ENCODE data around the gene MPPE1. TPM values are rescaled to one million over a fixed set of nuclear protein-coding genes. Genes with fewer than 3 reads are reported as not detected.

MPPE1 gene
- polyA plus RNA-seq, 3 donors, result 53.4 to 96.8 (median 92.3) TPM

- peaks cover 27 to 31% of the 10 kb centered on the region in 2 donors for H3K4me1 ChIP-seq (ENCODE audit: control insufficient read depth in 1 of 2, insufficient read depth in 2 of 2, low read length in 2 of 2)
- peak overlapping the region; percentile 70 to 98 for H3K27ac ChIP-seq (ENCODE audit: low read depth in 1 of 2, low read length in 2 of 2)
- intact Hi-C loops (cut with micrococcal nuclease), result loop anchor here (2.0 to 10.0 kb wide), 2 partner anchors 55 to 59 kb away; partner anchors contain the start of gene CHMP1B (in 2 of the 2)
- H3K4me3 Mint-ChIP-seq, result peak overlapping the region; percentile 85 to 88
- TF ChIP-seq CTCF (IDR thresholded peaks at IDR 0.05), result no peak
- no peaks in the 10 kb centered on the region for H3K9me3 ChIP-seq (replicated peaks in 1 of 2; ENCODE audit: control insufficient read depth in 1 of 2, insufficient read depth in 1 of 2, low read length in 2 of 2)
- peak overlapping the region; percentile 82 for H3K4me2 ChIP-seq (replicated peaks; ENCODE audit: extremely low read depth, low read length, poor library complexity, severe bottlenecking)
- peak overlapping the region; percentile 74 to 97 (median 92) for H3K4me3 ChIP-seq (replicated peaks in 1 of 3; ENCODE audit: low read depth in 2 of 3, low read length in 3 of 3)
- no CpG with 5 or more reads among the region's 2 CpGs for WGBS (ENCODE audit: insufficient coverage)
- H3K36me3 ChIP-seq (replicated peaks in 1 of 2; ENCODE audit: control insufficient read depth in 1 of 2, insufficient read depth in 2 of 2, low read length in 2 of 2), result peaks cover 10 to 15% of the 10 kb centered on the region in 2 donors
- peaks cover 15 to 20% of the 10 kb centered on the region in 2 donors for H3K36me3 Mint-ChIP-seq
- H3K27me3 Mint-ChIP-seq (ENCODE audit: low read depth in 3 of 3), result peaks cover 0 to under 1% (median 0%) of the 10 kb centered on the region in 3 donors
- peak overlapping the region; percentile 83 for H2AFZ ChIP-seq (ENCODE audit: insufficient read depth, low read depth, low read length, poor library complexity, severe bottlenecking)
- H4K20me1 ChIP-seq (ENCODE audit: insufficient read depth, low read length), result no peaks in the 10 kb centered on the region
- H3K9ac ChIP-seq (ENCODE audit: insufficient read depth, low read length, poor library complexity, severe bottlenecking), result peak overlapping the region; percentile 99
- H3K27me3 ChIP-seq (ENCODE audit: control insufficient read depth in 2 of 2, insufficient read depth in 2 of 2, low read length in 2 of 2), result no peaks in the 10 kb centered on the region
- DNase-seq, result peak; percentile 29 to 74 (median 64)
- peak overlapping the region; percentile 88 to 96 (median 94) for H3K27ac Mint-ChIP-seq
- peaks cover 34% of the 10 kb centered on the region for H3K4me1 Mint-ChIP-seq
- H3K79me2 ChIP-seq (ENCODE audit: insufficient read depth, low read length), result peaks cover 30% of the 10 kb centered on the region
- no peaks in the 10 kb centered on the region for H3K9me3 Mint-ChIP-seq
Observed at GRCh38 chr18:11909591-11910026, 1.5 kb upstream of the MPPE1 start.

GRCh38 chr18:11909061-11909455, 941 bp upstream of the MPPE1 start:
- H3K9ac ChIP-seq (ENCODE audit: insufficient read depth, low read length, poor library complexity, severe bottlenecking), result peak overlapping the region; percentile 99
- H3K4me1 Mint-ChIP-seq, result peaks cover 31% of the 10 kb centered on the region
- H3K27ac Mint-ChIP-seq, result peak overlapping the region; percentile 88 to 96 (median 94)
- peaks cover 27 to 31% of the 10 kb centered on the region in 2 donors for H3K4me1 ChIP-seq (ENCODE audit: control insufficient read depth in 1 of 2, insufficient read depth in 2 of 2, low read length in 2 of 2)
- peak overlapping the region; percentile 83 for H2AFZ ChIP-seq (ENCODE audit: insufficient read depth, low read depth, low read length, poor library complexity, severe bottlenecking)
- DNase-seq, result no peak
- peak overlapping the region; percentile 74 to 97 (median 92) for H3K4me3 ChIP-seq (replicated peaks in 1 of 3; ENCODE audit: low read depth in 2 of 3, low read length in 3 of 3)
- no peaks in the 10 kb centered on the region for H3K9me3 Mint-ChIP-seq
- H3K27ac ChIP-seq (ENCODE audit: low read depth in 1 of 2, low read length in 2 of 2), result peak overlapping the region; percentile 98 to 99
- no peaks in the 10 kb centered on the region for H3K27me3 ChIP-seq (ENCODE audit: control insufficient read depth in 2 of 2, insufficient read depth in 2 of 2, low read length in 2 of 2)
- H3K9me3 ChIP-seq (replicated peaks in 1 of 2; ENCODE audit: control insufficient read depth in 1 of 2, insufficient read depth in 1 of 2, low read length in 2 of 2), result no peaks in the 10 kb centered on the region
- no peak for TF ChIP-seq CTCF (IDR thresholded peaks at IDR 0.05)
- intact Hi-C loops (cut with micrococcal nuclease), result loop anchor here (2.0 to 10.0 kb wide), 2 partner anchors 54 to 58 kb away; partner anchors contain the start of gene CHMP1B (in 2 of the 2)
- WGBS (ENCODE audit: insufficient coverage), result no CpG with 5 or more reads among the region's 13 CpGs
- H3K36me3 Mint-ChIP-seq, result peaks cover 16 to 26% of the 10 kb centered on the region in 2 donors
- no peaks in the 10 kb centered on the region for H3K27me3 Mint-ChIP-seq (ENCODE audit: low read depth in 3 of 3)
- peaks cover 30% of the 10 kb centered on the region for H3K79me2 ChIP-seq (ENCODE audit: insufficient read depth, low read length)
- H3K4me3 Mint-ChIP-seq, result peak overlapping the region; percentile 85 to 88
- no peaks in the 10 kb centered on the region for H4K20me1 ChIP-seq (ENCODE audit: insufficient read depth, low read length)
- H3K4me2 ChIP-seq (replicated peaks; ENCODE audit: extremely low read depth, low read length, poor library complexity, severe bottlenecking), result peak overlapping the region; percentile 82
- H3K36me3 ChIP-seq (replicated peaks in 1 of 2; ENCODE audit: control insufficient read depth in 1 of 2, insufficient read depth in 2 of 2, low read length in 2 of 2), result peaks cover 13 to 20% of the 10 kb centered on the region in 2 donors

Data from CD14-positive monocyte (primary cell).